H1 (cell line): ENCODE measurements around the gene GSK3B. TPM values are rescaled to one million over a fixed set of nuclear protein-coding genes. Genes with fewer than 3 reads are reported as not detected.

Experiments
- CBX8 ChIP-seq: fragments of 300-800, 300-1000 bp; sonication (generic); IDR thresholded peaks from 2 replicates; pipeline ENCODE4 v1.7.1; 2016; ENCODE audit warnings: low read depth, low read length, borderline replicate concordance
- FOSL1 ChIP-seq: IDR thresholded peaks from 2 replicates; pipeline ENCODE4 v1.6.1; 2011; ENCODE audit warnings: mild to moderate bottlenecking, low read depth, low read length, moderate library complexity; ENCODE audit not compliant: insufficient read depth
- JUN ChIP-seq: IDR thresholded peaks from 2 replicates; pipeline ENCODE4 v1.6.1; 2011; ENCODE audit warnings: low read depth, mild to moderate bottlenecking, improper control_type of control experiment, low read length
- KDM1A ChIP-seq: fragments of 200-600, 300-600 bp; sonication (generic); IDR thresholded peaks from 2 replicates; pipeline ENCODE4 v1.7.1; 2016; ENCODE audit warnings: mild to moderate bottlenecking, low read length, borderline replicate concordance
- NANOG ChIP-seq: IDR thresholded peaks from 2 replicates; pipeline ENCODE4 v1.6.1; 2011; ENCODE audit warnings: low read length, low read depth, mild to moderate bottlenecking, inconsistent platforms; ENCODE audit not compliant: insufficient read depth, poor library complexity, severe bottlenecking
- POU5F1 ChIP-seq: IDR thresholded peaks from 2 replicates; pipeline ENCODE4 v1.6.1; 2011; ENCODE audit warnings: low read depth, mild to moderate bottlenecking, low read length, moderate library complexity
- RXRA ChIP-seq: IDR thresholded peaks from 2 replicates; pipeline ENCODE4 v1.6.1; 2011; ENCODE audit warnings: low read depth, mild to moderate bottlenecking, low read length, moderate library complexity; ENCODE audit not compliant: insufficient read depth
- SP2 ChIP-seq: IDR thresholded peaks from 2 replicates; pipeline ENCODE4 v1.6.1; 2012; ENCODE audit warnings: mild to moderate bottlenecking, low read length, inconsistent platforms
- SRF ChIP-seq: IDR thresholded peaks from 2 replicates; pipeline ENCODE4 v1.6.1; 2011; ENCODE audit warnings: mild to moderate bottlenecking, low read depth, low read length, moderate library complexity
- TAF1 ChIP-seq: IDR thresholded peaks from 2 replicates; pipeline ENCODE4 v1.6.1; 2011; ENCODE audit warnings: mild to moderate bottlenecking, low read depth, low read length
- polyA plus RNA-seq, 7 experiments: library from polyadenylated mRNA; depleted of rRNA in 3 of 7; stranded (reverse) in 5 of 7; unstranded in 2 of 7; fragments of >200 nt in 5 of 7; fragments of 200-250 nt in 2 of 7; gene quantifications; 1 replicate in 5 of 7; 2 replicates in 1 of 7; 4 replicates in 1 of 7; pipeline versions ENCODE4 v1.2.1 to v1.2.3, GENCODE V29; 2011 to 2013; ENCODE audit warnings: missing spikeins in 2 of 7, mixed read lengths in 2 of 7
- total RNA-seq: library from RNA; stranded (reverse); fragmentation: NEBNext Ultra II Directional; extraction: Animal tissue kit (Norgen Biotek cat#: 25700); gene quantifications from 2 replicates; pipeline ENCODE4 v1.2.1, GENCODE V29; 2021
- TF ChIP-seq, protein P1 (sequence below): fragments of 300-600 bp; sonication (generic); IDR thresholded peaks from 2 replicates; pipeline ENCODE4 v1.7.1; 2012; ENCODE audit warnings: low read length, moderate library complexity, mild to moderate bottlenecking, inconsistent platforms; ENCODE audit not compliant: insufficient replicate concordance
- TF ChIP-seq, protein P2 (sequence below): IDR thresholded peaks from 2 replicates; pipeline ENCODE4 v1.6.1; 2012; ENCODE audit warnings: inconsistent platforms

The GSK3B gene
- total and polyA plus RNA-seq, 2 of the 8 experiments (the other 6 are each of a cell fraction or from before 2014, with no cell fraction given), result 24.2 to 50.7 TPM

DNA sequence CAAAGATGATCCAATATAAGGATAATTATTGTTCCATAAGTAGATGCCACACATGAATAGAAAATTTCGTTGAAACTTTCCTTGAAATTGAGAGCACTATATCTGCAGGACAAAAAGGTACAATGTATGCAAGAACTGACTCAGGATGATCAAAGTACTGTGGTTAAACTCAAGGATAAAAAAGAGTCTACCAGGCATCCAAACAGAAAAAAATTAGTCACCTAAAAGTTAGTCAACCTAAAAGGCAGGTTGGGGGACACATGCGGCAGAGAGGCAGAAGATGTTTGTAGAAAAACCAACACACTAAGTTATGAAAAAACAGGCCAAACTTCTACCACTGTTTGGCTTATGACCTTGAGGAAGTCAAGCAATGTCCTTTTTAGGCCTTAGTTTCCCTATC lies 68.7 kb downstream of the GSK3B start (continued):
- TF ChIP-seq, protein P1, sequence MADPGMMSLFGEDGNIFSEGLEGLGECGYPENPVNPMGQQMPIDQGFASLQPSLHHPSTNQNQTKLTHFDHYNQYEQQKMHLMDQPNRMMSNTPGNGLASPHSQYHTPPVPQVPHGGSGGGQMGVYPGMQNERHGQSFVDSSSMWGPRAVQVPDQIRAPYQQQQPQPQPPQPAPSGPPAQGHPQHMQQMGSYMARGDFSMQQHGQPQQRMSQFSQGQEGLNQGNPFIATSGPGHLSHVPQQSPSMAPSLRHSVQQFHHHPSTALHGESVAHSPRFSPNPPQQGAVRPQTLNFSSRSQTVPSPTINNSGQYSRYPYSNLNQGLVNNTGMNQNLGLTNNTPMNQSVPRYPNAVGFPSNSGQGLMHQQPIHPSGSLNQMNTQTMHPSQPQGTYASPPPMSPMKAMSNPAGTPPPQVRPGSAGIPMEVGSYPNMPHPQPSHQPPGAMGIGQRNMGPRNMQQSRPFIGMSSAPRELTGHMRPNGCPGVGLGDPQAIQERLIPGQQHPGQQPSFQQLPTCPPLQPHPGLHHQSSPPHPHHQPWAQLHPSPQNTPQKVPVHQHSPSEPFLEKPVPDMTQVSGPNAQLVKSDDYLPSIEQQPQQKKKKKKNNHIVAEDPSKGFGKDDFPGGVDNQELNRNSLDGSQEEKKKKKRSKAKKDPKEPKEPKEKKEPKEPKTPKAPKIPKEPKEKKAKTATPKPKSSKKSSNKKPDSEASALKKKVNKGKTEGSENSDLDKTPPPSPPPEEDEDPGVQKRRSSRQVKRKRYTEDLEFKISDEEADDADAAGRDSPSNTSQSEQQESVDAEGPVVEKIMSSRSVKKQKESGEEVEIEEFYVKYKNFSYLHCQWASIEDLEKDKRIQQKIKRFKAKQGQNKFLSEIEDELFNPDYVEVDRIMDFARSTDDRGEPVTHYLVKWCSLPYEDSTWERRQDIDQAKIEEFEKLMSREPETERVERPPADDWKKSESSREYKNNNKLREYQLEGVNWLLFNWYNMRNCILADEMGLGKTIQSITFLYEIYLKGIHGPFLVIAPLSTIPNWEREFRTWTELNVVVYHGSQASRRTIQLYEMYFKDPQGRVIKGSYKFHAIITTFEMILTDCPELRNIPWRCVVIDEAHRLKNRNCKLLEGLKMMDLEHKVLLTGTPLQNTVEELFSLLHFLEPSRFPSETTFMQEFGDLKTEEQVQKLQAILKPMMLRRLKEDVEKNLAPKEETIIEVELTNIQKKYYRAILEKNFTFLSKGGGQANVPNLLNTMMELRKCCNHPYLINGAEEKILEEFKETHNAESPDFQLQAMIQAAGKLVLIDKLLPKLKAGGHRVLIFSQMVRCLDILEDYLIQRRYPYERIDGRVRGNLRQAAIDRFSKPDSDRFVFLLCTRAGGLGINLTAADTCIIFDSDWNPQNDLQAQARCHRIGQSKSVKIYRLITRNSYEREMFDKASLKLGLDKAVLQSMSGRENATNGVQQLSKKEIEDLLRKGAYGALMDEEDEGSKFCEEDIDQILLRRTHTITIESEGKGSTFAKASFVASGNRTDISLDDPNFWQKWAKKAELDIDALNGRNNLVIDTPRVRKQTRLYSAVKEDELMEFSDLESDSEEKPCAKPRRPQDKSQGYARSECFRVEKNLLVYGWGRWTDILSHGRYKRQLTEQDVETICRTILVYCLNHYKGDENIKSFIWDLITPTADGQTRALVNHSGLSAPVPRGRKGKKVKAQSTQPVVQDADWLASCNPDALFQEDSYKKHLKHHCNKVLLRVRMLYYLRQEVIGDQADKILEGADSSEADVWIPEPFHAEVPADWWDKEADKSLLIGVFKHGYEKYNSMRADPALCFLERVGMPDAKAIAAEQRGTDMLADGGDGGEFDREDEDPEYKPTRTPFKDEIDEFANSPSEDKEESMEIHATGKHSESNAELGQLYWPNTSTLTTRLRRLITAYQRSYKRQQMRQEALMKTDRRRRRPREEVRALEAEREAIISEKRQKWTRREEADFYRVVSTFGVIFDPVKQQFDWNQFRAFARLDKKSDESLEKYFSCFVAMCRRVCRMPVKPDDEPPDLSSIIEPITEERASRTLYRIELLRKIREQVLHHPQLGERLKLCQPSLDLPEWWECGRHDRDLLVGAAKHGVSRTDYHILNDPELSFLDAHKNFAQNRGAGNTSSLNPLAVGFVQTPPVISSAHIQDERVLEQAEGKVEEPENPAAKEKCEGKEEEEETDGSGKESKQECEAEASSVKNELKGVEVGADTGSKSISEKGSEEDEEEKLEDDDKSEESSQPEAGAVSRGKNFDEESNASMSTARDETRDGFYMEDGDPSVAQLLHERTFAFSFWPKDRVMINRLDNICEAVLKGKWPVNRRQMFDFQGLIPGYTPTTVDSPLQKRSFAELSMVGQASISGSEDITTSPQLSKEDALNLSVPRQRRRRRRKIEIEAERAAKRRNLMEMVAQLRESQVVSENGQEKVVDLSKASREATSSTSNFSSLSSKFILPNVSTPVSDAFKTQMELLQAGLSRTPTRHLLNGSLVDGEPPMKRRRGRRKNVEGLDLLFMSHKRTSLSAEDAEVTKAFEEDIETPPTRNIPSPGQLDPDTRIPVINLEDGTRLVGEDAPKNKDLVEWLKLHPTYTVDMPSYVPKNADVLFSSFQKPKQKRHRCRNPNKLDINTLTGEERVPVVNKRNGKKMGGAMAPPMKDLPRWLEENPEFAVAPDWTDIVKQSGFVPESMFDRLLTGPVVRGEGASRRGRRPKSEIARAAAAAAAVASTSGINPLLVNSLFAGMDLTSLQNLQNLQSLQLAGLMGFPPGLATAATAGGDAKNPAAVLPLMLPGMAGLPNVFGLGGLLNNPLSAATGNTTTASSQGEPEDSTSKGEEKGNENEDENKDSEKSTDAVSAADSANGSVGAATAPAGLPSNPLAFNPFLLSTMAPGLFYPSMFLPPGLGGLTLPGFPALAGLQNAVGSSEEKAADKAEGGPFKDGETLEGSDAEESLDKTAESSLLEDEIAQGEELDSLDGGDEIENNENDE, result no peak
- TF ChIP-seq NANOG (no peak), RXRA (no peak), TAF1 (no peak), SP2 (no peak), POU5F1 (no peak), JUN (no peak), CBX8 (no peak), SRF (no peak), KDM1A (no peak), FOSL1 (no peak)
- TF ChIP-seq, protein P2, sequence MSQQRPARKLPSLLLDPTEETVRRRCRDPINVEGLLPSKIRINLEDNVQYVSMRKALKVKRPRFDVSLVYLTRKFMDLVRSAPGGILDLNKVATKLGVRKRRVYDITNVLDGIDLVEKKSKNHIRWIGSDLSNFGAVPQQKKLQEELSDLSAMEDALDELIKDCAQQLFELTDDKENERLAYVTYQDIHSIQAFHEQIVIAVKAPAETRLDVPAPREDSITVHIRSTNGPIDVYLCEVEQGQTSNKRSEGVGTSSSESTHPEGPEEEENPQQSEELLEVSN, result no peak
